Measurements from ENCODE around the gene AFG3L2.
"Not testable (repeated sequence)": the region's sequence is repeated elsewhere in the genome, so short reads cannot be mapped to it uniquely, and the experiment has no call there.

The AFG3L2 gene

GRCh38 chr18:12394428-12394827, 17.4 kb upstream of the AFG3L2 start:
- no peak for DNase-seq

GRCh38 chr18:12393998-12394397, 17.0 kb upstream of the AFG3L2 start:
- no peak for DNase-seq

- DNase-seq: no peak
These were observed 16.5 kb upstream of the AFG3L2 start for GRCh38 chr18:12393510-12393909.

GRCh38 chr18:12391487-12392165, 14.6 kb upstream of the AFG3L2 start:
- no peak for DNase-seq

- DNase-seq: no peak
These were observed 11.4 kb upstream of the AFG3L2 start for GRCh38 chr18:12388442-12388841.

GRCh38 chr18:12384261-12384660, 7.2 kb upstream of the AFG3L2 start:
- no peak for DNase-seq

GRCh38 chr18:12383759-12384158, 6.7 kb upstream of the AFG3L2 start:
- not testable (repeated sequence) for DNase-seq

- DNase-seq: not testable (repeated sequence)
These were observed 5.3 kb upstream of the AFG3L2 start for GRCh38 chr18:12382221-12382814.

GRCh38 chr18:12378198-12378558, 1.2 kb upstream of the AFG3L2 start:
- DNase-seq: not testable (repeated sequence)

GRCh38 chr18:12377556-12378197, 650 bp upstream of the AFG3L2 start:
- no peak for DNase-seq

GRCh38 chr18:12376034-12376753, 833 bp downstream of the AFG3L2 start:
- DNase-seq: peak; percentile 24

- DNase-seq: no peak
These were observed 2.6 kb downstream of the AFG3L2 start for GRCh38 chr18:12374401-12374800.

- DNase-seq: no peak
These were observed 3.3 kb downstream of the AFG3L2 start for GRCh38 chr18:12373771-12374116.

GRCh38 chr18:12373116-12373770, 3.8 kb downstream of the AFG3L2 start:
- DNase-seq: no peak

GRCh38 chr18:12372406-12372805, 4.6 kb downstream of the AFG3L2 start:
- DNase-seq: no peak

- no peak for DNase-seq
These were observed 5.4 kb downstream of the AFG3L2 start for GRCh38 chr18:12371590-12371989.

GRCh38 chr18:12369211-12369610, 7.8 kb downstream of the AFG3L2 start:
- no peak for DNase-seq

- no peak for DNase-seq
These were observed 10.2 kb downstream of the AFG3L2 start for GRCh38 chr18:12366784-12367183.

- no peak for DNase-seq
These were observed 10.6 kb downstream of the AFG3L2 start for GRCh38 chr18:12366379-12366778.

GRCh38 chr18:12362473-12363174, 14.4 kb downstream of the AFG3L2 start:
- DNase-seq: no peak

- DNase-seq: no peak
These were observed 15.2 kb downstream of the AFG3L2 start for GRCh38 chr18:12361770-12362378.

GRCh38 chr18:12359515-12359927, 17.5 kb downstream of the AFG3L2 start:
- no peak for DNase-seq

Data from T1000 (cell line).